ENCODE data around the gene FSCN2. TPM values are rescaled to one million over a fixed set of nuclear protein-coding genes. Genes with fewer than 3 reads are reported as not detected.

The FSCN2 gene
- total RNA-seq, 1 experiment from 2014 or later, result 2.9 TPM

DNA sequence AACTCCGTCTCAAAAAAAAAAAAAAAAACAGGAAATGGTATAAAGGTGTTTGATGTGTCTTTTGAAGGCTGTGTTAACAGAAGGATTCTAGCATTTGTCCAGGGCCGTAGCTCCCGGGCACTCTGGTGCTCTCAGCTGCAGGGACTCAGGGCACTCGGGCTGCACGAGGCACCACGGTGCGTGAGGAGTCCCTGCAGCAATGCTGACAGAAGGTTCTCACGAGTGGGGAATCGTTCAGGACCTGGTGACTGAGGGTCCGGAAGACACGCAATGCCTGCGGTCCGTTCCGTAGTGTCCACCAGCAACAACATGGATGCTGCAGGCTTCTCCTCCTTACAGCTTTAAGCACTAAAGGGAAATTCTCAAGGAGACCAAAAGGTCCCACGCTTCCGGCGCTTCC lies 36.6 kb downstream of the FSCN2 start:
- TF ChIP-seq, protein P1, sequence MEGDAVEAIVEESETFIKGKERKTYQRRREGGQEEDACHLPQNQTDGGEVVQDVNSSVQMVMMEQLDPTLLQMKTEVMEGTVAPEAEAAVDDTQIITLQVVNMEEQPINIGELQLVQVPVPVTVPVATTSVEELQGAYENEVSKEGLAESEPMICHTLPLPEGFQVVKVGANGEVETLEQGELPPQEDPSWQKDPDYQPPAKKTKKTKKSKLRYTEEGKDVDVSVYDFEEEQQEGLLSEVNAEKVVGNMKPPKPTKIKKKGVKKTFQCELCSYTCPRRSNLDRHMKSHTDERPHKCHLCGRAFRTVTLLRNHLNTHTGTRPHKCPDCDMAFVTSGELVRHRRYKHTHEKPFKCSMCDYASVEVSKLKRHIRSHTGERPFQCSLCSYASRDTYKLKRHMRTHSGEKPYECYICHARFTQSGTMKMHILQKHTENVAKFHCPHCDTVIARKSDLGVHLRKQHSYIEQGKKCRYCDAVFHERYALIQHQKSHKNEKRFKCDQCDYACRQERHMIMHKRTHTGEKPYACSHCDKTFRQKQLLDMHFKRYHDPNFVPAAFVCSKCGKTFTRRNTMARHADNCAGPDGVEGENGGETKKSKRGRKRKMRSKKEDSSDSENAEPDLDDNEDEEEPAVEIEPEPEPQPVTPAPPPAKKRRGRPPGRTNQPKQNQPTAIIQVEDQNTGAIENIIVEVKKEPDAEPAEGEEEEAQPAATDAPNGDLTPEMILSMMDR (IDR thresholded peaks at IDR 0.05; ENCODE audit: insufficient read depth in 1 of 2, low read depth in 1 of 2, low read length in 1 of 2, severe bottlenecking in 1 of 2, unreplicated experiment in 1 of 2), result no peak
- Mint-ChIP-seq H3K36me3 (ENCODE audit: insufficient read depth, unreplicated experiment) (peaks cover 94% of the 10 kb centered on the region), H3K9me3 (ENCODE audit: unreplicated experiment) (no peaks in the 10 kb centered on the region), H3K27me3 (ENCODE audit: insufficient read depth, unreplicated experiment) (no peaks in the 10 kb centered on the region), H3K27ac (ENCODE audit: unreplicated experiment) (no peak overlapping the region), H3K4me3 (ENCODE audit: unreplicated experiment) (no peak overlapping the region), H3K4me1 (ENCODE audit: low read depth, unreplicated experiment) (no peaks in the 10 kb centered on the region)
- BruUV-seq (replicated peaks), result no TSS peak
- Histone ChIP-seq H3K9me3 (no peaks in the 10 kb centered on the region), H3K36me3 (ENCODE audit: control insufficient read depth, insufficient read depth, low read length) (peaks cover 3% of the 10 kb centered on the region), H3K4me1 (no peaks in the 10 kb centered on the region), H3K4me3 (ENCODE audit: low read depth, low read length) (no peak overlapping the region), H3K27me3 (replicated peaks; ENCODE audit: control insufficient read depth, insufficient read depth, low read length) (no peaks in the 10 kb centered on the region)
- POLR2A ChIA-PET, result no interaction called here
- intact Hi-C loops (cut with micrococcal nuclease; ENCODE audit: unreplicated experiment), result no loop called here
- CTCF ChIA-PET, result interaction anchor here (0.8 kb wide), 1 partner anchor 310 kb away, joined by 3 read pairs; no protein-coding TSS in a partner anchor
- no peak for DNase-seq

DNA sequence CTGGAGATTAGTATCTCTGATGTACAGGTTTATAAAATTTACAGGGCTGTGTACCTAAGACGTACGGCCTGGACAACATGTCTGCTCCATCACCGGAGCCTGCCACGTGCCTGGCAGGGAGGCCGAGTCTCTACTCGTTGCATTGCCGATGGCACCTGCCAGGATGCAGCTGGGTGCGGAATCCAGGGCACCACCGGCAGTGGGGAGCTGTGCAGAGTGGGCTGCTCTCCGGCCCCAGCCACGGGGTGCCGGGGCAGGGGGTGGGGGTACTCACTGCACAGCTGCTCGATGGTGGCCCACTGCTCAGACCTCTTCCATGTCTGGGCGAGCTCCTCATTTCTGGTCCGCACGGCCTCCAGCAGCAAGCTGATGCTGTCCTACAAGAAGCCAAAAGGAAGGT lies 37.1 kb downstream of the FSCN2 start:
- H3K4me1 Mint-ChIP-seq (ENCODE audit: low read depth, unreplicated experiment), result no peaks in the 10 kb centered on the region
- no peaks in the 10 kb centered on the region for H3K4me1 ChIP-seq
- ChIA-PET POLR2A (no interaction called here), CTCF (no interaction called here)
- H3K27ac Mint-ChIP-seq (ENCODE audit: unreplicated experiment), result no peak overlapping the region
- no peak for DNase-seq
- intact Hi-C loops (cut with micrococcal nuclease; ENCODE audit: unreplicated experiment), result no loop called here
- H3K9me3 Mint-ChIP-seq (ENCODE audit: unreplicated experiment), result no peaks in the 10 kb centered on the region
- no peak overlapping the region for H3K4me3 Mint-ChIP-seq (ENCODE audit: unreplicated experiment)
- H3K36me3 ChIP-seq (ENCODE audit: control insufficient read depth, insufficient read depth, low read length), result peaks cover 6% of the 10 kb centered on the region
- no peaks in the 10 kb centered on the region for H3K27me3 Mint-ChIP-seq (ENCODE audit: insufficient read depth, unreplicated experiment)
- H3K4me3 ChIP-seq (ENCODE audit: low read depth, low read length), result no peak overlapping the region
- TF ChIP-seq, protein P1 (IDR thresholded peaks at IDR 0.05; ENCODE audit: insufficient read depth in 1 of 2, low read depth in 1 of 2, low read length in 1 of 2, severe bottlenecking in 1 of 2, unreplicated experiment in 1 of 2), result no peak
- no peaks in the 10 kb centered on the region for H3K27me3 ChIP-seq (replicated peaks; ENCODE audit: control insufficient read depth, insufficient read depth, low read length)
- H3K9me3 ChIP-seq, result no peaks in the 10 kb centered on the region
- H3K36me3 Mint-ChIP-seq (ENCODE audit: insufficient read depth, unreplicated experiment), result peaks cover 94% of the 10 kb centered on the region
- no TSS peak for BruUV-seq (replicated peaks)

DNA sequence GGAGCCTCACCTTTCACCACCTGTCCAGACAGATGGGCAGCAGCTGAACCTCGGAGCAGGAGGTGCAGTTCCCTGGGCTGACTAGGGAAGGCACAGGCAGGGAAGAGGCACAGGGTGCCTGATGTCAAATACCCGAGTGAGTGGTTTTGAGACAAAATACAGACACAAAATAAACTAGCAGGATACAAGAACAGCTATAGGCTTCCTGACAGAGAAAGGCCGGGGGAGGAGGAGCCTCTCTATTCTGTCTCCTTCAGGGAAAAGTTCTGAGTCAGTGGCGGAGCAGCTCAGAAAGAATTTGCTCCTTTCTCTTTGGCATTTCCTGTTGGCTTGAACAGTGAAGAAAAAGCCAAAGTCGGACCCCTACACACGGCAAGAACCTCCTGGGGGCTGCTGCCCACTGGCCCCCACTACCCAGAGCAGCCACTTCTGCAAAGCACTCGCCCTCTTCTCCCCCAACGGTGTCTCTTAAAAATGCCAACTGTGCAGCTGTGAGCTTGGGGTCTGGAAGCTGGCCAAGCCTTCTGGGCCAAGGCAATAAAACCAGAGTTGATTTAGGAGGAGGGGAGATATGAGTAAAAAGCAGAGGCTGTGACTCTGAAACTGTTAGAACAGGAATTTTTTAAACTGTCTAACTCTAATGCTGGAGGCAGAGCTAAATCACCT lies 38.4 kb downstream of the FSCN2 start:
- no peak overlapping the region for H3K4me3 Mint-ChIP-seq (ENCODE audit: unreplicated experiment)
- no peak for DNase-seq
- BruUV-seq (replicated peaks), result no TSS peak
- H3K27me3 ChIP-seq (replicated peaks; ENCODE audit: control insufficient read depth, insufficient read depth, low read length), result no peaks in the 10 kb centered on the region
- H3K36me3 Mint-ChIP-seq (ENCODE audit: insufficient read depth, unreplicated experiment), result peaks cover 92% of the 10 kb centered on the region
- H3K27ac Mint-ChIP-seq (ENCODE audit: unreplicated experiment), result no peak overlapping the region
- H3K27me3 Mint-ChIP-seq (ENCODE audit: insufficient read depth, unreplicated experiment), result no peaks in the 10 kb centered on the region
- H3K4me1 Mint-ChIP-seq (ENCODE audit: low read depth, unreplicated experiment), result no peaks in the 10 kb centered on the region
- H3K9me3 ChIP-seq, result no peaks in the 10 kb centered on the region
- TF ChIP-seq, protein P1 (IDR thresholded peaks at IDR 0.05; ENCODE audit: insufficient read depth in 1 of 2, low read depth in 1 of 2, low read length in 1 of 2, severe bottlenecking in 1 of 2, unreplicated experiment in 1 of 2), result no peak
- ChIA-PET POLR2A (no interaction called here), CTCF (no interaction called here)
- H3K9me3 Mint-ChIP-seq (ENCODE audit: unreplicated experiment), result no peaks in the 10 kb centered on the region
- H3K4me3 ChIP-seq (ENCODE audit: low read depth, low read length), result no peak overlapping the region
- H3K4me1 ChIP-seq, result no peaks in the 10 kb centered on the region
- peaks cover 6% of the 10 kb centered on the region for H3K36me3 ChIP-seq (ENCODE audit: control insufficient read depth, insufficient read depth, low read length)
- intact Hi-C loops (cut with micrococcal nuclease; ENCODE audit: unreplicated experiment), result no loop called here
